GM12872 (cell line): ENCODE measurements around the gene KIF16B.

Source experiments
- TF ChIP-seq, protein P1 (sequence below): IDR thresholded peaks from 3 replicates; pipeline ENCODE4 v1.5.1; 2011; ENCODE audit warnings: low read depth, mild to moderate bottlenecking, low read length, moderate library complexity; ENCODE audit not compliant: insufficient read depth

Gene KIF16B

DNA sequence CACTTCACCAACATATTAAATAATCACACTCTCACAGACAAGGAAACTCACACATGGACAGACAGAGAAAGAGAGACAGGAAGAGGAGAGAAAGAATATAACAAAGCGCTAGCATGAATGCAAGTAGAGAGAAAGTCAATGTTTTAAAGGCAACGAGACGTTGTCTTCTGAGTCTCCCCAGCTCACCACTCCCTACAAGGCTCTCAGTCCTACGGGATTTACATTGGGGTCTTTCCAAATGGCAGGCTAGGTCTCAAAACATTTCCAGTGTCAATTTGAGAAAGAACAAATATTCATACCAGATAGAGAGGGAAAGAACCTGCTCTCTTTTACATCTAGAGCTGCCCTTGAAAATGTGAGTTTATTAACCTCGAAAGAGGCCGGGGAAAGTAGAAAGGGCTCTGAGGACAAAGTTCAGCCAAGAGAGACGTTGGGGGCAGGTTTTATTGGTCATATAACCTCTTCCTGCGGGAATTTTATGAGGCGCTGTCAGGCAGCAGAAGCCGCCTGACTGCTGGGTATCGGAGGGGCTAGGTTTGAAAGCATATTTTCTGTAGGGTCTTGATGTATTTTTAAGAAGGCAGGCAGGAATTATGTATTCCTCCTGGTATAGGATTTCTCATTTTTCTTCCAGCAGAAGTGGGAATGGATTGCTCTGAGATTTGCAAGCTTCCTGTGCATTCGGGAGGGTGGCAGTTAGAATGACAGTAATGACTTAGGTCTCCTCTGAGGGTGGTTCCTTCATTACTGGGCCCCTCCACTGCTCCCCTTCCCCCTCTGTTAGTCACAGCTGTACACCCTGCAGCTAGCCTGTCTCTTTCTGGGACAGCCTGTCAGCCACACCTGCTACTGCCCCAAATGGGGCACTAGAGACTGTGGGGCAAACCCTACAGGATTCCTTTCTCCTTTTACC lies 34.4 kb upstream of the KIF16B start:
- TF ChIP-seq, protein P1, sequence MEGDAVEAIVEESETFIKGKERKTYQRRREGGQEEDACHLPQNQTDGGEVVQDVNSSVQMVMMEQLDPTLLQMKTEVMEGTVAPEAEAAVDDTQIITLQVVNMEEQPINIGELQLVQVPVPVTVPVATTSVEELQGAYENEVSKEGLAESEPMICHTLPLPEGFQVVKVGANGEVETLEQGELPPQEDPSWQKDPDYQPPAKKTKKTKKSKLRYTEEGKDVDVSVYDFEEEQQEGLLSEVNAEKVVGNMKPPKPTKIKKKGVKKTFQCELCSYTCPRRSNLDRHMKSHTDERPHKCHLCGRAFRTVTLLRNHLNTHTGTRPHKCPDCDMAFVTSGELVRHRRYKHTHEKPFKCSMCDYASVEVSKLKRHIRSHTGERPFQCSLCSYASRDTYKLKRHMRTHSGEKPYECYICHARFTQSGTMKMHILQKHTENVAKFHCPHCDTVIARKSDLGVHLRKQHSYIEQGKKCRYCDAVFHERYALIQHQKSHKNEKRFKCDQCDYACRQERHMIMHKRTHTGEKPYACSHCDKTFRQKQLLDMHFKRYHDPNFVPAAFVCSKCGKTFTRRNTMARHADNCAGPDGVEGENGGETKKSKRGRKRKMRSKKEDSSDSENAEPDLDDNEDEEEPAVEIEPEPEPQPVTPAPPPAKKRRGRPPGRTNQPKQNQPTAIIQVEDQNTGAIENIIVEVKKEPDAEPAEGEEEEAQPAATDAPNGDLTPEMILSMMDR, result no peak

DNA sequence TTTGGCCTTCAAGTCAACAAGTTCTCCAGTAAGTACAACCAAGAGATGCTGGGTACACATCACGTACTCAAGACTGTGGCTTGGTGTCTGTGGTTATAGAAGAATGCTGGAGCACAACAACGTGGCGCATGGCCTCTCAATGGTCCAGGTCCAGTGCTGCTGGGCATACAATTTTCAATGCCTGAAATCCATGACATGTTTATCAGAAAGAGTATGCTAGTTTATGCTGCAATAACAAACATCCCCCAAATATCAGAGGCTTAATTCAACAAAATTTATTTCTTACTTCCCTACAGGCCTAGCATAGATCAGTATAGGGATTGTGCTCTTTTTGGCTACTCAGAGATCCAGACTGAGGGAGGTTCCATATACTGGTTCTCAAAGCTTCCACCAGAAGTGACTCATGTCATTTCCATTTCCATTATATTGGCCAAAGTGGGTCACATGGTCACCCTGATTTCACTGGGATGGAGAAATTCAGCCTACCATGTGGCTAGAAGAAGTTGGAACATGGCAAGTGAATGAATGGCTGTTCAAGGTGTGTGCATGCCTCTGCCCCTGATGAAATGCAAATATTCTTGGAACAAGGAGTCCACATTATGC lies 33.3 kb upstream of the KIF16B start:
- TF ChIP-seq, protein P1, result no peak

DNA sequence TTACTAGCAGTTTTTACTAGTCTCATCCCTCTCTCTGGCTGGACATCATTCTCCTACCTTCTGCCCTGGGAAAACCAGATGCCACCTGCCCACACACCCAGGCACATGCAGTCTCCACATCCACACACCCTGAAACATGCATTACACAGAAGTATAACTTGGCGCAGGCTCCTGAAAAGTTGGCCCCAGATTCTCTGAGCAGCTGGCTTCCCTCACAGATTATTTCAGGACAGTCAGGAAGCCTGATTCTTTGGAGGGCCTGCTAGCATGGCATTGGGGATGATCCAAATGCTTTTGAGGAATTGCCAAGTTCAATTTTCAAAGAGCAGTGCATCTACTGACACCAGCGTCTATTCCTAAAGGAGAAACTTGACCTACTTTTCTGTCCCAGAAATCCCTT lies 27.8 kb upstream of the KIF16B start:
- TF ChIP-seq, protein P1, result no peak

DNA sequence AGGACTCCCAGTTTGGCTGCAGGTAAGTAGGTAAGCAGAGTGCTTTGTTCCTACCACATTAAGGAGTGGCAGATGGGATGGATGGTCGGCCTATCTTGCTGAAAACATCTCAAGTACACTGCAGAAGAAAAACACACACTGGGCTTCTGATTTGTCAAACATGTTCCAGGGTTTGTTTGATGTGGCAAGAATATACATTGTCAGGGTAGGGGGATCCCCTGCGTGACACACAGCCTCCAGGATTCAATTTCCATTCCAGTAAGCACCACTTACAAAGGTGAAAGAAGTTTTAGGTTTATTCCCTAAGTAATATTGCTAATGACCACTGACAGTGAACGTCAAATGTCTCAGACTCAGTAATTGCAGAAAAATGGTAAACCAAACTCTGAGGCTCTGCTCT lies 26.0 kb upstream of the KIF16B start:
- TF ChIP-seq, protein P1, result no peak

DNA sequence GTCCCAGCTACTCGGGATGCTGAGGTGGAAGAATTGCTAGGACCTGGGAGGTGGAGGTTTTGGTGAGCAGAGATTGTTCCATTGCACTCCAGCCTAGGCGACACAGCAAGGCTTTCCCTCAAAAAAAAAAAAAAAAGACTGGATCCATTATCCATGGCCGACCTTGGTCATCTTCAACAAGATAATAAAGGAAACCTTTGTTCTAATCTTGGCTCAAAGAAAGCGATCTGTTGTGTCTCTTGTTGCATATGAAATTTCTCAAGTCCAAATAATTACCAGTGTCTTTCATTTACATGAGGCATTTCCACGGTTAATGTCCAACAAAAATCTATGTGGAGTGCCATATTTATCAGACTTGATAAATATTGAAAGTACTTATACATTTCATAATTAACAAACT lies 23.7 kb upstream of the KIF16B start:
- TF ChIP-seq, protein P1, result no peak

DNA sequence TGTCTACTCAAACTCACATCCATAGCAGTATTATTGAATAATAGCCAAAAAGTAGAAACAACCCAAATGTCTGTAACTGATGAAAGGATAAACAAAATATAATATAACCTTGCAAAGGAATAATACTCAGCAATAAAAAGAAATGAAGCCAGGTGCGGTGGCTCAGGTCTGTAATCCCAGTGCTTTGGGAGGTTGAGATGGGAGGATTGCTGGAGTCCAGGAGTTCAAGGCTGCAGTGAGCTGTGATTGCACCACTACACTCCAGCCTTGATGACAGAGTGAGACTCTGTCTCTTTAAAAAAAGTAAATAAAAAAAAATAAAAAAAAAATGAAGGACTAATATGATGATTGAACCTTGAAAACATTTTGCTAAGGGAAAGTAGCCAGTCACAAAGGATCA lies 22.1 kb upstream of the KIF16B start:
- TF ChIP-seq, protein P1, result no peak

DNA sequence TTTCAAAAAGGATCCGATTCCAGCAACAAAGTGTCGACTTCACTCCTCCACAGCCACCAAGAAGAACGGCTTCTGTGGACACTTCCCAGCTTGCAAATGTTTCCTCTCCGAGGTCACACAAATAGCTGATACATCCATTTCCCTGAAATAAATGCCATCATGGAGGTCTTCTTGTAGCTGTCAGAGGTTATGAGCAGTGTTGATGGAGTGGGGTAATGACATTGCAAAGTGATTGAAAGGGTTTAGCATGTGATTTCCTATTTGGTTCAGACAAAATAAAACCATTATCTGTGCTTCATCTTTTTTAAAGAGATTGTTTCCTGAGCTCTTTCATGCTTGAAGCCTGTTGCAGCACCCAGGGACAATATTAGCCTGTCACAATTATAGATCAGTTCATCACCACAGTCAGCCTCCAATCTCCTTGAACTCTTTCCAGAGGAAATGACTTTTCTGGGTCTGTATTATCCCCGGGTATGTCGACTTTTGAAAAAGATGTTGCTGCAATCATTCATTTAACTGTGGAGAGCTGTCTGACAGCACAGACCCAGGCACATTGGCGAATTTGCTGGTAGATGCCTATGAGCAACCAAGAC lies 16.9 kb upstream of the KIF16B start:
- TF ChIP-seq, protein P1, result no peak
